ENCODE measurements around the gene B4GALNT4. TPM values are rescaled to one million over a fixed set of nuclear protein-coding genes. Genes with fewer than 3 reads are reported as not detected.

Gene B4GALNT4
- total RNA-seq, 1 donor from 2014 or later: 1.5 TPM

DNA sequence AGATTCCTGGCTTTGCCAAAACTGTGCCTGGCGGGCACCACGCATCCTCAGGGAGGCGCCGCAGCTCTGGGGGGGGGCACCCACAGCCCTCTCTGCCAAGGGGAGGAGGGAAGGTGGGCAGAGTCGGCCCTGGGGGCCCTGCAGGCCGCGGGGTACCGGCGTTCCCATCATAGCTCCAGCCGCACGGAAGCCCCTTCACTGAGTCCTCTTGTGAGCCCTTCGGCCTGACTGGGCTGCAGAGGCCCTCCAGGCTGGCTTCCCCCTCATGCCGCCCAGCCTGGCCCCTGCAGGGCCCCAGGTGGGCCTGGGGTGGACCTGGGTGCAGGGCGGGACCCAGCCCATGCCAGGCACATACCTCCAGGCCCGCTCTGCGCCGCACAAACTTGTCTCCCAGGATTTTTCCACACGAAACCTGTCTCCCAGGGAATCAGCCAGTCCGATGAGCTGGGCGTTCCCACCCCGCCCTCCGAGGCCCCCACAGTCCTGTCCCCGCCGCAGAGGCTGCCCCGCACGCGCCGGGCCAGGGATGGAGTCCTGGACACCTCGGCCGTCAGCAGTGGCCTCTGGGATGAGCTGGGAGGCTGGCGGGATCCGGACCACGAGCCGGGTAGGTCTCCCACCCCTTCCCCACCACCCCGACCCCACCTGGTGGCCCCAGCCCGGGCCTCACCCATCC lies 22.9 kb downstream of the B4GALNT4 start:
- TF ChIP-seq, protein P1, sequence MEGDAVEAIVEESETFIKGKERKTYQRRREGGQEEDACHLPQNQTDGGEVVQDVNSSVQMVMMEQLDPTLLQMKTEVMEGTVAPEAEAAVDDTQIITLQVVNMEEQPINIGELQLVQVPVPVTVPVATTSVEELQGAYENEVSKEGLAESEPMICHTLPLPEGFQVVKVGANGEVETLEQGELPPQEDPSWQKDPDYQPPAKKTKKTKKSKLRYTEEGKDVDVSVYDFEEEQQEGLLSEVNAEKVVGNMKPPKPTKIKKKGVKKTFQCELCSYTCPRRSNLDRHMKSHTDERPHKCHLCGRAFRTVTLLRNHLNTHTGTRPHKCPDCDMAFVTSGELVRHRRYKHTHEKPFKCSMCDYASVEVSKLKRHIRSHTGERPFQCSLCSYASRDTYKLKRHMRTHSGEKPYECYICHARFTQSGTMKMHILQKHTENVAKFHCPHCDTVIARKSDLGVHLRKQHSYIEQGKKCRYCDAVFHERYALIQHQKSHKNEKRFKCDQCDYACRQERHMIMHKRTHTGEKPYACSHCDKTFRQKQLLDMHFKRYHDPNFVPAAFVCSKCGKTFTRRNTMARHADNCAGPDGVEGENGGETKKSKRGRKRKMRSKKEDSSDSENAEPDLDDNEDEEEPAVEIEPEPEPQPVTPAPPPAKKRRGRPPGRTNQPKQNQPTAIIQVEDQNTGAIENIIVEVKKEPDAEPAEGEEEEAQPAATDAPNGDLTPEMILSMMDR (IDR thresholded peaks at IDR 0.05; ENCODE audit: borderline replicate concordance): no peak
- peaks cover 10% of the 10 kb centered on the region for H3K4me1 ChIP-seq
- peaks cover 48% of the 10 kb centered on the region for H3K27me3 ChIP-seq (ENCODE audit: low read depth)
- H3K9me3 ChIP-seq (replicated peaks): peaks cover 2% of the 10 kb centered on the region
- H3K4me3 ChIP-seq: no peak overlapping the region
- no peak overlapping the region for H3K27ac ChIP-seq (replicated peaks)
- intact Hi-C loops (cut with micrococcal nuclease): no loop called here
- DNase-seq: no peak
- no peaks in the 10 kb centered on the region for H3K36me3 ChIP-seq

DNA sequence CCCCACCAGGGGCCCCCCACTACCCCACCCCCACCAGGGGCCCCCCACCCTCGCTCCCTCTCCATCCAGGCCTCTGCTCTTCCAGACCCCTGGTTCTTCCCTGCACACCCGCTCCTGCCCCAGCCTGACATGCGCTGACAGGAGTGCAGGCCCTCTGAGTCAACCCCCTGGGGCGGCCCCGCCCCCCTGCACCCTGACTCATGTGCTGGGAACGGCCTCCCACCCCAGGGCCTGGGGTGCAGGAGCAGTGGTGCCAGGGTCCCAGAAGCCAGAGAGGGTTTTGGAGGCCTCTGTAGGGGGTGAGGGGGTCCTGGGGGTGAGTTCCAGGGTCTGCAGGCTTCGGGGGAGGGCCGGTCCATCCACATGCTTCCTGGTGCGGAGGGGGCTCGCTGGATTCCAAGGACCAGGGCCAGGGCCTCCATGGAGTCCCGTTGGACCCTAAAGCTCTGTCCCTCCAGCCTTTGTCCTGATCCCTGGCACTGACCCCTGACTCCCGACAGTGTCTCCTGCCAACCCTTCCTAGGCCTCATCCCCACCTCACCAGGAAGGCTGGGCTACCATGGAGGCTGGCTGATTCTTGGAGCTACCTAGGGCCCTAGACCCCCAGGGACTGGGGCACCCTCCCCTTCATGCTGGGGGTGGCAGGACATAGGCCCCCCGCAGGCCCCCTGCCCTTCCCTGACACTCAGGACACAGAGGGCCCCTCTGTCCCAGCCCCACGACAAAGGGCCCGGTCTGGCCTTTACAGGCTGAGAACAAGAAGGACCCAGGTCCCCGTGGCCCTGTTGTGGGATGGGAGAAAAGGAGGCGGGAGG lies 24.1 kb downstream of the B4GALNT4 start:
- Histone ChIP-seq H3K4me1 (peaks cover 13% of the 10 kb centered on the region), H3K27me3 (ENCODE audit: low read depth) (peaks cover 48% of the 10 kb centered on the region), H3K36me3 (no peaks in the 10 kb centered on the region), H3K9me3 (replicated peaks) (no peaks in the 10 kb centered on the region), H3K27ac (replicated peaks) (peak overlapping the region; percentile 44), H3K4me3 (no peak overlapping the region)
- intact Hi-C loops (cut with micrococcal nuclease): no loop called here
- TF ChIP-seq, protein P1 (IDR thresholded peaks at IDR 0.05; ENCODE audit: borderline replicate concordance): no peak
- DNase-seq: no peak

DNA sequence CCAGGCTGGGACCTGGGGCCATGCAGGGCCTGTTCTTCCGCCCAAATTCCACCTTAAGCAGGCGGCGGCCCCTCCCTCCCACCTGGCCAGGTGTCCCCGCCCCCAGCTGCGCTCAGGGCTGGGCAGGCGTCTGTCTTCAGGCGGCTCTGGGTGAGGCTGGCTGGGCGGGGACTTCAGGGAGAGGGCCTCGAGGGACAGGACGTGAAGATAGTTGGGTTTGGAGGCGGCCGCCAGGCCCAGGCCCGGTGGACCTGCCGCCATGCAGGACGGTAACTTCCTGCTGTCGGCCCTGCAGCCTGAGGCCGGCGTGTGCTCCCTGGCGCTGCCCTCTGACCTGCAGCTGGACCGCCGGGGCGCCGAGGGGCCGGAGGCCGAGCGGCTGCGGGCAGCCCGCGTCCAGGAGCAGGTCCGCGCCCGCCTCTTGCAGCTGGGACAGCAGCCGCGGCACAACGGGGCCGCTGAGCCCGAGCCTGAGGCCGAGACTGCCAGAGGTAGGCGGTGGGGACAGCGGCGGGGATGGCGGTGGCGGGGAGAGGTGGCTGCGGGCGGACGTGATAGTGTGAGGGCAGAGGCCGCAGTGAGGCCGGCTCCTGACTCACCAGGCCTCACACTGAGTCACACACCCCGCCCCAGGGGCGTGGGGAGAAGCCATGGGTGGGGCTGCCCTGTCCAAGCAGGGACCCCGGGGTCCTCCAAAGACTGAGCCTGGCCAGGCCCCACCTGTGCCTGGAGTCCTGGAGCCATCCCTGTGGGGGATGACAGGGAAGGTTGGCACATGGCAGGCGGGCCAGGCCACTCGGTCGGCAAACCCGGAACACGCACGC lies 24.9 kb downstream of the B4GALNT4 start, which contains the start of gene PKP3:
TSS of gene PKP3 (plus strand) at position 176 of the 824 bp plus-strand sequence. CDS start at position 260, 84 bp downstream.
- Histone ChIP-seq H3K4me3 (peak within 1 kb of the TSS; percentile 39), H3K36me3 (no peaks in the 10 kb centered on the region), H3K27ac (replicated peaks) (peak within 1 kb of the TSS; percentile 44), H3K9me3 (replicated peaks) (no peaks in the 10 kb centered on the region), H3K4me1 (peaks cover 13% of the 10 kb centered on the region), H3K27me3 (ENCODE audit: low read depth) (peaks cover 48% of the 10 kb centered on the region)
- intact Hi-C loops (cut with micrococcal nuclease): no loop called here
- TF ChIP-seq, protein P1 (IDR thresholded peaks at IDR 0.05; ENCODE audit: borderline replicate concordance): no peak
- no peak for DNase-seq

GRCh38 chr11:394858-395655 lies 25.8 kb downstream of the B4GALNT4 start:
- peaks cover 13% of the 10 kb centered on the region for H3K4me1 ChIP-seq
- peaks cover 48% of the 10 kb centered on the region for H3K27me3 ChIP-seq (ENCODE audit: low read depth)
- H3K27ac ChIP-seq (replicated peaks): peak overlapping the region; percentile 44
- intact Hi-C loops (cut with micrococcal nuclease): no loop called here
- TF ChIP-seq, protein P1 (IDR thresholded peaks at IDR 0.05; ENCODE audit: borderline replicate concordance): no peak
- H3K4me3 ChIP-seq: peak overlapping the region; percentile 39
- DNase-seq: no peak
- H3K9me3 ChIP-seq (replicated peaks): no peaks in the 10 kb centered on the region
- H3K36me3 ChIP-seq: no peaks in the 10 kb centered on the region
